Spinal cord (tissue), 10 donors: ENCODE data around the gene GAST. TPM values are rescaled to one million over a fixed set of nuclear protein-coding genes. Genes with fewer than 3 reads are reported as not detected.
"Not testable (repeated sequence)": the region's sequence is repeated elsewhere in the genome, so short reads cannot be mapped to it uniquely, and the experiment has no call there.

Source experiments
- DNase-seq, 6 donors: peaks; one replicate each; pipeline versions ENCODE4 v3.0.0 to v3.0.0-alpha.2; 2013 to 2015; ENCODE audit warnings: low spot score in 6 of 6, low read depth in 4 of 6
- H3K27ac ChIP-seq: one replicate; pipeline ENCODE4 v1.5.1; 2013; ENCODE audit warnings: low read depth, low read length, control low read depth
- H3K27me3 ChIP-seq: one replicate; pipeline ENCODE4 v1.6.1; 2013; ENCODE audit warnings: low read length; ENCODE audit not compliant: control insufficient read depth, insufficient read depth
- H3K36me3 ChIP-seq: one replicate; pipeline ENCODE4 v1.6.1; 2013; ENCODE audit warnings: low read length; ENCODE audit not compliant: control insufficient read depth, insufficient read depth
- H3K4me1 ChIP-seq: one replicate; pipeline ENCODE4 v1.6.1; 2013; ENCODE audit warnings: low read length; ENCODE audit not compliant: control insufficient read depth, insufficient read depth
- H3K4me3 ChIP-seq: one replicate; pipeline ENCODE4 v1.5.1; 2013; ENCODE audit warnings: low read depth, low read length, control low read depth
- H3K9me3 ChIP-seq: one replicate; pipeline ENCODE4 v1.6.1; 2013; ENCODE audit warnings: low read length; ENCODE audit not compliant: control insufficient read depth, insufficient read depth
- WGBS: methylation state at CpG from one replicate; pipeline ENCODE4 v1.1.5; 2013; ENCODE audit warnings: missing lambda C conversion rate; ENCODE audit not compliant: insufficient coverage; 5-methylcytosine and 5-hydroxymethylcytosine counted together
- polyA plus RNA-seq, 2 donors: library from polyadenylated mRNA; unstranded; fragments of 120-200 nt; gene quantifications; one replicate each; pipeline ENCODE4 v1.2.1, GENCODE V29; 2013; ENCODE audit not compliant: insufficient read length in 2 of 2
- total RNA-seq, 2 donors: library from RNA; depleted of rRNA in 1 of 2; stranded (reverse); fragments of 120-200 nt in 1 of 2; fragments of >200 nt in 1 of 2; gene quantifications; one replicate each; pipeline versions ENCODE4 v1.2.3 to v1.2.4, GENCODE V29; 2013 to 2014
- donor health status: healthy.

The GAST gene
- total and polyA plus RNA-seq, 4 donors: 0.47 to 0.57 TPM; not detected in 2

DNA sequence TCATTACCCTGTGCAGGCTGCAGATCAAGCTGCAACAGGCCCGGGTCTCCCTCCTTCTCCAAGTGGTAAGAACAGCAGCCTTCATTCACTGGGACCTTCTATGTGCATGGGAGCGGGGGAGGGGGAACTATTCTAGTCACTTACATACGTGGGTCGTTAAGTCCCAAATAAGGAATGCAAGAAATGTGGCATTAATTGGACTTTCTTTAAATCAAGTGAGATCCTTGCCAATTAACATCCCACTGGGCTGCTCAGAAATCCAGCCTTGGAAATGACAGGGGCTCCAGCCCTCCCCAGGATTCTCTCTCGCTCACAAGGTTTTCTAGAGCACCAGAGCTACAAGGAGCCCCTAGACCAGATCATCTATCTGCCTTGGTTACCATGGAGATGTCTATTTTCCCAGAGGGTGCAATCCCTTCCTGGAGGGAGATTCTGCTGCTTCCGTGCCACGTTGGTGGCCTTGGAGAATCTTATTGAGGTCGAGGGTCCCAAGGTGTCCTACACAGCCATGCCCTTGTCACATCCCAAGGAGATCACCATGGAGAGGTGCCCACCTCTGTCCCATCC is 28.6 kb upstream of the GAST start:
- Histone ChIP-seq H3K27ac (peak overlapping the region; percentile 40), H3K4me1 (peaks cover 32% of the 10 kb centered on the region), H3K9me3 (no peaks in the 10 kb centered on the region), H3K27me3 (no peaks in the 10 kb centered on the region), H3K36me3 (no peaks in the 10 kb centered on the region), H3K4me3 (no peak overlapping the region)
- WGBS: 43% methylated on average over 7 of the region's 8 CpGs
- DNase-seq: peak in 1 of 6 donors; percentile 86

- no peaks in the 10 kb centered on the region for H3K27me3 ChIP-seq
- no peak overlapping the region for H3K4me3 ChIP-seq
- no peaks in the 10 kb centered on the region for H3K9me3 ChIP-seq
- peak in 1 of 6 donors; percentile 72 for DNase-seq
- peaks cover 32% of the 10 kb centered on the region for H3K4me1 ChIP-seq
- 57% methylated on average over 1 of the region's 4 CpGs for WGBS
- H3K36me3 ChIP-seq: peaks cover 3% of the 10 kb centered on the region
- peak overlapping the region; percentile 40 for H3K27ac ChIP-seq
These were observed 28.1 kb upstream of the GAST start for GRCh38 chr17:41684035-41684434.

DNA sequence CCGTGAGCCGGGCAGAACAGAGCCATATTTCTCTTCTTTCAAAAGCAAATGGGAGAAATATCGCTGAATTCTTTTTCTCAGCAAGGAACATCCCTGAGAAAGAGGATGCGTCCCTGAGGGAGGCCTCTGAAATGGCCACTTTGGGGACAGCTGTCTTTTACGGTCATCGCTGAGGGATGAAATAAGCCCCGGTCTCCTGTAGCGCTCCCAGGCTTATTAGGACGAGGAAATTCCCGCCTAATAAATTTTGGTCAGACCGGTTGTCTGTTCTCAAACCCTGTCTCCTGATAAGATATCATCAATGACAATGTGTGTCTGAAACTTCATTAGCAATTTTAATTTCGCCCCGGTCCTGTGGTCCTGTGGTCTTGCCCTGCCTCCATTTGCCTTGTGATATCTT is 26.4 kb upstream of the GAST start:
- H3K27ac ChIP-seq, DNase-seq, H3K9me3 ChIP-seq, H3K27me3 ChIP-seq, H3K4me3 ChIP-seq: not testable (repeated sequence)
- Histone ChIP-seq H3K4me1 (peaks cover 27% of the 10 kb centered on the region), H3K36me3 (peaks cover 16% of the 10 kb centered on the region)
- 84% methylated on average over 9 of the region's 13 CpGs for WGBS

- WGBS: 100% methylated on average over 1 of the region's 4 CpGs
- peaks cover 21% of the 10 kb centered on the region for H3K36me3 ChIP-seq
These were observed 25.9 kb upstream of the GAST start for GRCh38 chr17:41686281-41686680.

GRCh38 chr17:41687828-41688640 is 24.1 kb upstream of the GAST start:
- Histone ChIP-seq H3K9me3 (no peaks in the 10 kb centered on the region), H3K27ac (peak overlapping the region; percentile 95), H3K4me1 (peaks cover 20% of the 10 kb centered on the region), H3K36me3 (peaks cover 36% of the 10 kb centered on the region), H3K27me3 (no peaks in the 10 kb centered on the region), H3K4me3 (peak overlapping the region; percentile 99)
- WGBS: 8% methylated on average over 13 of the region's 23 CpGs
- DNase-seq: no peak

More at GRCh38 chr17:41686281-41686680, 25.9 kb upstream of the GAST start:
- H3K9me3 ChIP-seq: no peaks in the 10 kb centered on the region
- peaks cover 27% of the 10 kb centered on the region for H3K4me1 ChIP-seq
- no peaks in the 10 kb centered on the region for H3K27me3 ChIP-seq
- no peak for DNase-seq
- H3K27ac ChIP-seq: no peak overlapping the region
- H3K4me3 ChIP-seq: no peak overlapping the region

- Histone ChIP-seq H3K27me3 (no peaks in the 10 kb centered on the region), H3K27ac (peak within 1 kb of the TSS; percentile 100), H3K9me3 (no peaks in the 10 kb centered on the region), H3K4me3 (peak within 1 kb of the TSS; percentile 99), H3K36me3 (peaks cover 44% of the 10 kb centered on the region), H3K4me1 (peaks cover 12% of the 10 kb centered on the region)
- DNase-seq: peak; percentile 98 to 100 (median 98)
- under 1% methylated on average over 81 of the region's 81 CpGs for WGBS
These were observed 23.3 kb upstream of the GAST start, which contains the start of gene EIF1 for GRCh38 chr17:41688641-41689496. TSS of gene EIF1 (plus strand) at chr17:41688885. CDS start at chr17:41689039, 154 bp downstream.

- peak in 2 of 6 donors; percentile 79 to 83 for DNase-seq
- H3K27ac ChIP-seq: peak overlapping the region; percentile 100
- H3K9me3 ChIP-seq: no peaks in the 10 kb centered on the region
- no peaks in the 10 kb centered on the region for H3K27me3 ChIP-seq
- 6% methylated on average over 25 of the region's 27 CpGs for WGBS
- H3K4me1 ChIP-seq: peaks cover 7% of the 10 kb centered on the region
- peak overlapping the region; percentile 99 for H3K4me3 ChIP-seq
- H3K36me3 ChIP-seq: peaks cover 53% of the 10 kb centered on the region
These were observed 22.4 kb upstream of the GAST start for GRCh38 chr17:41689497-41690299.

GRCh38 chr17:41690497-41690896 is 21.6 kb upstream of the GAST start:
- no peak for DNase-seq
- Histone ChIP-seq H3K27ac (no peak overlapping the region), H3K4me1 (peaks cover 7% of the 10 kb centered on the region), H3K36me3 (peaks cover 60% of the 10 kb centered on the region), H3K27me3 (no peaks in the 10 kb centered on the region), H3K9me3 (no peaks in the 10 kb centered on the region), H3K4me3 (peak overlapping the region; percentile 99)
- 100% methylated on average over 1 of the region's 2 CpGs for WGBS
